Stimulated activated CD4-positive, alpha-beta T cell treated with anti-CD3 and anti-CD28 coated beads, TNF-alpha, amount 100 ng/mL, for 4 hours (primary cell): ENCODE results near the gene EPHB1.

ENCODE experiments used
- DNase-seq, 3 experiments: peaks; one replicate each; pipeline ENCODE4 v3.0.0-alpha.2; 2020; ENCODE audit warnings: low read depth in 3 of 3

EPHB1 gene

DNA sequence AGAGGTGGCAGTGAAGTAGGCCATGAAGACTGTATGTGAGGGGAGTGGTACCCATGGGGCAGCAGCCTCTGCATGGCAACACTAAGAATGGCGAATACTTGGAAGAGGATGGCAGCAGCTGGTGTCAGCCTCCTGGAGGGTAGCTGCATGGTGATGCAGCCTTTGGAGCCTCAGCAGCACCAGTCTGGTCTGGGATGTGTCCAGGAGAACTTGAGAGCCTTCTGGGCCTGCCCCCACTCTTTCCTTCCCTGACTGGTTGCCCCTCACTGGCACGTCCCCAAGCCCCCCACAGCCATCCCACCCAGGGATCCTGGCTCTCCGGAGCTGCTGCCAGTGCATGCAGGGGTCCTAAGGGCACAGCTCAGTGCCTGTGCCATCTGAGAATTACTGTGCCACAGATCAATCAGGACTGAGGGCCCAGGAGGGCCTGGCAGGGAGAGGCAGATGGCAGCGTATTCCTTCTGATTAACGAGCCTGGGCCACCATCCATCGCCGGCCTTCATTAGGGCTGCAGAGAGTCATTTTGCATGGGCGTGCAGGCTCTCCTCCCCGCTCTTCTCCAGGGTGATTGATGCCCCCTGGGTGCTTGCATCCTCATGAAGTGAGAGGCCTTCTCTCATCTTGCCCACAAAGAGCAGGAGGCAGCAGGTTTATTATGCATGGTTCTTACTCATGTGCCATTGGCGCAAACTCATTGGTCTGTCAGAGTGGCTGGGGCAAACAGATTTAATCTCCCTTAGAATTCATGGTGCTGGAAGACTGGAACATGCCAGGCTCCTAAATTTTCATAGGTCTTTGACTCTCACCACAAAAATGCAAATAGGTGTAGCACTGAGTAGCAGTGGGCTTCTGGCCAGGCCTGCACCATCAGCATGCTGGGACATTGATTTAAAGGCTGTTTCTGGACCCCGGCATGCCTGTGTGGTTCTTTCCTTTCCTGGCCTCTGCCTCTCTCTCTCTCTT, 116.8 kb downstream of the EPHB1 start:
- no peak for DNase-seq

DNA sequence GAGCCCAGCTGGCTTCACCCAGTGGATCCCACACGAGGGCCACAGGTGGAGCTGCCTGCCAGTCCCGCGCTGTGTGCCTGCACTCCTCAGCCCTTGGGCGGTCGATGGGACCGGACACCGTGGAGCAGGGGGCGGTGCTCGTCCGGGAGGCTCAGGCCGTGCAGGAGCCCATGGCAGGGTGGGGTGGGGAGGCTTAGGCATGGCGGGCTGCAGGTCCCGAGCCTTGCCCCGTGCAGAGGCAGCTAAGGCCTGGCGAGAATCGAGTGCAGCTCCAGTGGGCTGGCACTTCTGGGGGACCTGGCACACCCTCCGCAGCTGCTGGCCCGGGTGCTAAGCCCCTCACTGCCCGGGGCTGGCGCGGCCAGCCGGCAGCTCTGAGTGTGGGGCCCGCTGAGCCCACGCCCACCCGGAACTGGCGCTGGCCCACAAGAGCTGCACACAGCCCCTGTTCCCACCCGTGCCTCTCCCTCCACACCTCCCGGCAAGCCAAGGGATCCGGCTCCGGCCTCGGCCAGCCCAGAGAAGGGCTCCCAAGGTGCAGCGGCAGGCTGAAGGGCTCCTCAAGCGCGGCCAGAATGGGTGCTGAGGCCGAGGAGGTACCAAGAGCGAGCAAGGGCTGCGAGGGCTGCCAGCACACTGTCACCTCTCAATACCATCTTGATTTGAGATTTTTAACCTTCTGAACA, 121.4 kb downstream of the EPHB1 start:
- DNase-seq: no peak

DNA sequence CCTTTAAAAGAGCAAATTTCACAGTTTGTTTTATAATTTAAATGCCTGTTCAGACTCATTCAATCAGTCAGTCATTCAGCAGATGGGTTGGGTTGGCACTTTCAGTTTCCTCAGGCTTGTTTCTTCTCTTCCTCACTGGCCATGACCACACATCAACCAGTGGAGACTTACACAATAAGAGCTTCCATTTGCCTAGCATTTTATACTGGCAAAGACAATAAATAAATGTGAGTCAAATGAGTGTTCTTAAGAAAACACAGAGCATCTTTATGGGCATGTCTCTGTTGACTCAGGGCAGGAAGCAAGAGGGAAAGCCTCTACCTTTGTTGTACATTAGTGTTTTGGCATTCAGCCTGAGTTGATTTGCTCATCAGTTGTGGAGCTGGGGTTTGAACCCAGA, 122.6 kb downstream of the EPHB1 start:
- DNase-seq: no peak

DNA sequence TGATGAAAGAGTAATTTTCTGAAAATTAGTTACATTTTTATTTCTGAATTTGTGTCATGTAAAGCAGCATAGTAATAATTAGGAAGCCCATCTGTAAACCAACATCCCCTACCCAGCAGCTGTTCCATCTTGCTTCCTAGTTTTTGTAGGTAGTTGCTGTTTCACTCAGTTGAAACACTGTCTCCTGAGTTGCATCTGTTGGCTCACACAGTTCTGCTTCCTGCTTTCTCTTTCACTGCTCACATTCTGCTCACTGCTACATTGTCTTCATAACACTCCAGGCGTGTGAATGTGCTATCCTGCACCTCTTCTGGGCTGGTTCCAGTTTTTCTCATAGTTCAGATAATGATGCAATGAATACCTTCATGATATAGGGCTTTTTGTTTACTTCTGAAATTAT, 123.4 kb downstream of the EPHB1 start:
- DNase-seq: no peak

DNA sequence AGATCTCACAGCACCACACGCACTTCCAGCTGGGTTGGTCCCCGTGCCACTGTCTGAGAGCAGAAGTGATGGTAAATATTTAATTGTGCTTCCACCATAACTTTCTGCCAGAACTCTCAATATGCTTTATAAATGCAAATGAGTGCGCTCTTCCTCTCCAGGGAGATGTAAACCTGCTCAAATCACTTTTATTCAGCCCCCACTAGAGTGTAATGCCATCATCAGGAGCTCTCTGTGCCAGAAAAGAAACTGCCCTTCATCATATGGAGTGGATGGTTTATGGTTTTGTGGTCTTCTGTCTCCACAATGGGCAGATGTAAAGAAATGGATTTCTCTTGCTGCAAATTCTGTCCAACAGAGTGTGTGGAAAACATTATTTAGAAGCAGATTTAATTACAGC, 127.0 kb downstream of the EPHB1 start:
- DNase-seq: no peak

DNA sequence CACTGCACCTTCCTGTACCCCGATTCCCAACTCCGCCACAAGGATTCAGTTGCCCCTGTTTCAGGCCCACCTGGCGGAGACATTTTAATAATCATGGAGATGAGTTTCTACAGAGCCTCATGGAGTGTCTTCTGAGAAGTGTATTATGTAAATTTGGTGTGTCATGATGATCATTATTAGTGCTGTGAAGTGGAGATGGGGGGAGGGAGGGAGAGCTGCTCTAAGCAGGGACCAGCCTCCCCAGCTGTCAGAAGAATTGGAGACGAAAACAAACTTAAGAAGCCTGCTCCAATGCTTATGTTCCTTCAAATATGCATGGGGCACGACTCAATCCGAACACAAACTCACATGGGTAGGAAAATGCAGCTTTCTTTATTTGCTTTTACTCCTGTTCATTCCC, 127.8 kb downstream of the EPHB1 start:
- DNase-seq: no peak

DNA sequence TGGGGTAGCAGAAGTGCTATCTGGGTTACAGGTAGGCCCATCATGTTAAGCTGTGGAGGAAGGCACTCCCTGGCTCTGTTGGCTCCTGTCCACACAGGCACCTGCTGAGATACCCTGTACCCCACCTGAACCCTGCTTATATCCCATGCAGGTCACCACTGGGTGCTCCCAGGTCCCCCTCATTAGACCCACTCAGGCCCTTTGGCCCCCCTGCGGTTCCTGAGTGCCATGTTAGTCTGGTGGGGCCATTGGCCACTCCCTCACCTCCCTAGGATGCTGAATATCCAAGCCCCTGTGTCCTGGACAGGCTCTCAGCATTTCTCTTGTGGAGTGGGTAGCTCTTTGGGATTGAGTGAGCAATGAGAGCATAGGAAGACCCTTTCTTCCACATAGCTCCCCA, 128.2 kb downstream of the EPHB1 start:
- no peak for DNase-seq

DNA sequence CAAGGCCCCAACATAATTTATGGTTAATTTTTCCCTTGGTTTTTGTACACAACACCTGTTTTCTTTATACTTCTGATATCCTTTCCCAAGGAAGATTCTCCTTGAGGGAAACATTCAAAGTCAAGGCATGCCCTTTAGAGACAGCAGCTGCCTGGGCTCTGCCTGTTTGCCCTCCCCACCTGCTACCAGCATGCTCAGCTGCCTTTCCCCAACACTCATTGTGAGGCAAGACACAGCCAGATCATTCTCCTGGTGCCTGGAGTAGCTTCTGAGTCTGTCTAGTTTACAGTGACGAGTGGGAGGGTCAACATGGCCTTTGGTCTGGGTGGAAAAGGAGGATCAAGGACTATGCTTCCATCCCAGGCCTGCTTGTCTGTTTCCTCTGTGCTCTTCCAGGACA, 132.5 kb downstream of the EPHB1 start:
- no peak for DNase-seq

DNA sequence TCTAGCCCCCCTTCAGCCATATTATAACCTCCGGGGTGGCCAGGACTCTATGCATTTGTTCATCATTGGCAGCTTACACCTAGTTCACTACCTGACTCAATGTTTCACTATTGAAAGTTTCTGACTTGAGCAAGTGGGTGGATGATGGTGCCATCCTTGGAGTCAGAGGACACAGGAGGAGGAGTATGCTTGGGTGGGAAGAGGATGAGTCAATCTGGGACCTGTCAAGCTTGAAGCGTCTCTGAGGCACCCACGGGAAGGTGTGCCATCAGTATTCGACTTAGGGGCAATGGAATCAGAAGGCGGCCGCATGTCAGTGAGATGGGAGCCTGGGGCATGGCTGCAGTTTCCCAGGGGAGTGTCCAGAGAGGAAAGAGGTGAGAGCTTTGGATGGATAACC, 133.3 kb downstream of the EPHB1 start:
- no peak for DNase-seq

DNA sequence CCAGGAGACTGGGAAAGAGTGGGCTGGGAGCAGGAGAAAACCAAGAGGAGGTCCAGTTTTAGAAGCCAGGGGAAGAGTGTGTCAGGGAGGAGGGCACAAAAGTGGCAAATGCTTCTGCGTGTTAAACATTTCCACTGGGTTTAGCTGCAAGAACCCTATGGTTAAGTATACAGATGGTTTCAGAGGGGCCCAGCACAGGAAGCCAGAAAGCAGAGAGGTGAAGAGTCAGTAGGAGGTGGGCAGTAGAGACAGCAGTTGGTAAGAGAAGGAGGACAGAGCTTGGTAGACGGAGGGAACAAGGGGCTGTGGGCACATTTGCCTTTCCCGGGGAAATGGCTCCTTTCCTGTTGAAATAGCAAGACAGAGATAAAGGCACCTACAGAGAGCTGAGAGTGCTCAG, 133.8 kb downstream of the EPHB1 start:
- no peak for DNase-seq

DNA sequence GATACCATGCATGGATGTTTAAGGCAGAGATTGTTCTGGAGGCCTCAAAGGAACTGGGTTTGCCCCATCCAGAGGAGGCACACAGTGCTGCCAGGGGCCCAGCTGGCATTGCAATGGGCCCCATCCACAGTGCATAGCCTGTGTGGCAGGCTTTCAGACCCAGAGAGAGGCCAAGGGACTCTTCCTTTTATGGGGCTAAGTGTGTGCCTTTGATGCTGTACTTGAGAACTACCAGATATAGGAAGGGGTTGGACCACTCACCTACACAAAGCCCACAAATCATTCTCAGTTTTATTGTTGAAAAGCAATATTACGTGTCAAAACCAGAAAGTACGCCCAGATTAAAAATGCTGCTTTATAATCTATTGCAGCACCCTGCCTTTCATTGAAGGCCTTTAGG, 134.9 kb downstream of the EPHB1 start:
- DNase-seq: no peak

DNA sequence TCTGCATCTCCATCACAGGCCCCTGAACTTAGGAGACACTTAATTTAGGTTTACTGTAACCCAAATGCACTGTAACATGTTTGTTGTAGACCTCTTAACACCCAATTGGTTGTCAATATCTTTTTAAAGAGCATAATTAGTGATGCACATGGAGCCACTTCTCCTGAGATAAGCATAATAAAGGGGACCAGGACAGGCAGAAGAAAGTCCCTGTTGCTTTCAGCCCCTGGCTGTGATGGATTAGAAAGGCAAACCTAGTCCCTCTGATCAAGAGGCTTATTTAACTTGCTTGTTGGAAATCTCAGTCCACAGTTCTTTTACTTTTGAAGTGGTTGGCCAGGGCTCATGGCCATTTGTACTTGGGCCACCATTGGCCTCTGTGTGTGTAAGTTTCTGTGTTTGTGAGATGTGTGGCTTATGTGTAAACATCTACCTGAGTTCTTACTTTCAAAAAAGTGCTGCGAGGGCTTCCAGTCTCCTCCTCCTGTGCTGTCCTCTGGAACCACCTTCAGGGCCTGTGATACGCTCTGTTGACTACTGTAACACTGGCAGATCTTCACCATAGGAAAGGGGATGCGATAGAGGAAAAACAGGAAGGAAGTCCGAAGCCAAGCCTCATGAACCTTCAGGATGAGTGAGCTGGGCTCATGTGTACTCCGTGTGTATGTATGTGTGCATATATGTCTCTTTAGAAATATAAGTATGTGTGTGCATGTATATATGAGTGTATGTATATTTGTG, 136.2 kb downstream of the EPHB1 start:
- DNase-seq: no peak

DNA sequence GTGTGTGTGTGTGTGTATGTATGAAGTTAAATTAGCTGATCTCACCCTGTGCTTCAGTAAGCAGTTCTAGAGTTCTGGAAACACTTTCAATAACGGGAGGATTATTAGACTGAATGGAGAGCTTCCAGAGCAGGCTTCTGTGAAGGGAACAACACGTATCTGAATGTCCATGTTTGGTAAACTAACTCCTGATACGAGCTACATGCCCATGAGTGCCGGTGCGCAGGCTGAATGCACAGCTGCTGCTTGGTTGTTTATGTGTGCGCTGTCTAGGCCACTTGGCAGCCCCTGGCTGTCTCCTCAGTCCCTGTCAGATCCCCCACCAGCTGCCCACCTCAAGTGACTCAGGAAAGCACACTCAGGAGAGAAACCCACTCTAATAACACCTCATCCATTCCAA, 137.0 kb downstream of the EPHB1 start:
- no peak for DNase-seq

DNA sequence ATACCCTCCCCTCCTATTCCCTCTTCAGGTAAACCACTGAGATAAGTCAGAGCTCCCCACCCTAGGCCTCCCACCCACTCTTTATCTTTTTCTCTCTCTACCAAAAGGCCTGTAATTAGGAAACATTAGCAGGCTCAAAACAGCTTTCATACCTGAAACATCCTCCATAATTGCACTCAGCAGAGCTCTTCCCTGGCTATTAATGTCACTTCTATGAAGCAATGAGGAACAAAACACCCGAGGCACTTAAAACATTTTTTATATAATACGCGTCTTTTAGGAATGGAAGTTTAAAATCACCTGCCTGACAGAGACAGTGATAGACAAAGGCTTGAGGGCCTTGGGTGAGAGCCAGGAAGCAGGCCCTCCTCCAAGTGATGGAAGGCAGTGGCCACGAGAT, 138.9 kb downstream of the EPHB1 start:
- no peak for DNase-seq

DNA sequence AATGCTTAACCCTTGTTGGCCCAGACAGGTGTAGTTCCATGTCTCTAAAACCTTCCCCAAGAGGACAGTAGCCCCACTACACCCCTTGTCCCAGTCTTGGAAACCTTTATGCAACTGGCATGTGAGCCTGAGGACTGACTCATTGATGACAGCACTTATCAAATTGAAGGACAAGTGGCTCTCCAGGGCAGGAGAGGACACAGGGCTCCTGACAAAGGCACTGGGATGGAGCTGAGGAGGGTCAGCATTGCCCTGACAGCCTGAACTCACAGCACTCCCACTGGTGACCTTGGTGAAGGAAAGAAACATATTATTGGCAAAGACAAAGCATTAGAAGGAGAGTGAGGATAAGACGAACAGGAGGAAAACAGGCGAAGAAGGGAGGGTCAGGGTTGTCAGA, 139.9 kb downstream of the EPHB1 start:
- no peak for DNase-seq

DNA sequence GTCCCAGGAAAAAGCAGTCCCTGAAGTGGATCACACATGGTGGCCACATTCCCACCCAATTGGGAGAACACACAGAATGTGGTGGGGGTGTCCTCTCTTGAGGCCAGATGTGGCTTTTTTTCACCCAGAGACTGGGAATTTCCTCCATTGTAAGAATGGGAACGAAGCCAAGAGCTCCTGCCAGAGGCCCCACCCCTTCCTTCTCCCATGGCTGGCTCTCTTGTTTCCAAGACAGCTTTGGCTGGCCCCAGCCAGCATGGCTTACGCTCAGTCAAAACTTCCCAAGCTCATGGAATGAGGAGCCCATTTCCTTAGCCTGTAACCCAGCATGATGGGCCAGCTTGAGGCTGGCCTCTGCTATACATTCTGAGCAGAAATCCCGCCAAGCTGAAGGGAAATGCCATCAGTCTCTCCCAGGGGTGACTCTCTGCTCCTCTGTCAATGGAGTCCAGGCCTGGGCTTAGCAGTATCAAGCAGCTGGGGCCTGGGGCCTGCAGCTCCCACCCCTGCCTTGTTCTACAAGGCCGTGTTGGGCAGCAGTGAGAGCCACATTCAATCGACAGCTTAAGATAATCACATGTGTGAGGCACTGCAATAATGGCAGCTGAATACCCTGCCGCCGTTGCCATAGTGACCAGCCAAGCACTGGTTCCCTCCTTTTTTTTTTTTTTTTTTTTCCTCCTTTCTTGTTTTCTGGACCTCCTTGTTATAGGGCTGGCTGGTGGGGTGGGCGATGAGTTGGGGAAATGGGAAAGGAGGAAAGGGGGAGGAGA, 142.4 kb downstream of the EPHB1 start:
- no peak for DNase-seq

DNA sequence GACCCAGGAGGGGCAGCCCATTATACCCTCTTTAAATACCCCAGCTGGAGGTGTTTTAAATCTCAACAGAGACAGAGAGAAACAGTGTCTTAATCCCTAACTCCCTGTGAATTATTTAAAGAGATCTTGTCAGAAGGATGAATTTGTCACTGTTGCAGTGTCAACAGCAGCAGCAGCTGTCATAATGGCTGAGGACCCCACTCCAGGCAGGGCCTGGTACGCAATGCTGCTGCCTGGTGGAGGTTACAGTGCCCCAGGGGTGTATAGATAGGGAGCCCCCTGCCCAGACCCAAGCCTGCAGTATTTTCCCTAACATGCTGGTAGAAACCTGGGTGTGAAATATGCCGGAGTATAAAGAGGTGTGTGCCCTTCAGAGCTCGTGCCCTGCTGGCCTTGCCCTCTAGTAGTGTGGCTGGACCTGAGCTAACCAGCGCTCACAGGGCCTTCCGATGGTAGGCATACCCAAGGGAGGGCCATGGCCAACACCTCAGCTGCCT, 143.0 kb downstream of the EPHB1 start:
- no peak for DNase-seq

DNA sequence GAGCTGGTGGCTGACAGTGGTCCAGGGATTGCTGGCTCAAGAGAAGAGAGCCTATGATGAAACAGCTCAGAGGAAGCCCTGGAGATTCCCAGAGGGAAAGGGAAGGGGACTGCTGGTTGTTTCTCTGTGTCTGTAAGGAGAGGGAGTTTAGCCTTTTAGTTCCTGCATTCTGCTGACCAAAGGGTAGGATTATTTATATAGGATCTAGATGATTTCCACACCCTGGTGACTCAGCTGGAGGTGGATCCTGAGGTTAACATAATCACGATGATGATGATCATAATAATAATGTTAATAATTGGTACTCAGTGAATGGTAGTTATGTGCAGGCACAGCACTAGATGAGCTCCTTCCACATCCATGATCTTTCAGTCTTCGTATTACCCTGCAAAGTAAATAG, 144.9 kb downstream of the EPHB1 start:
- DNase-seq: no peak

DNA sequence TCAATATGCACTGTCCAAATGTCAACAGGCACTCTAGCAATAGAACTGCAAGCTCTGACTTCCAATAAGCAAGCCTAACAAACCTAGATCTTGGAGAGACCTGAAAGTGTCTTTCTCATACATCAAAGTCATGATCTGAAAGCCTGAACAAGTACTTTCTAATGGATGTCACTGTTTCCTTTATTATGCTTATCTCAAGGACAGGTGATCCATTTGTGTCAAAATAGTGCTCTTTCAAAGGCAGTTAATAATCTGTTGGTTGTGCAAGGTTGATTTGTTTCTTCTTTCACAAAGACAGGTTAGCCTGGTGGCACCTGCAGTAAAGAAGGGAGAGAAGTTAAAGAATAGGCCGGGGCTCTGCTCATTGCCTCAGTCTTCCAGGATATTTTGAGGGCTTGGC, 146.8 kb downstream of the EPHB1 start:
- no peak for DNase-seq

DNA sequence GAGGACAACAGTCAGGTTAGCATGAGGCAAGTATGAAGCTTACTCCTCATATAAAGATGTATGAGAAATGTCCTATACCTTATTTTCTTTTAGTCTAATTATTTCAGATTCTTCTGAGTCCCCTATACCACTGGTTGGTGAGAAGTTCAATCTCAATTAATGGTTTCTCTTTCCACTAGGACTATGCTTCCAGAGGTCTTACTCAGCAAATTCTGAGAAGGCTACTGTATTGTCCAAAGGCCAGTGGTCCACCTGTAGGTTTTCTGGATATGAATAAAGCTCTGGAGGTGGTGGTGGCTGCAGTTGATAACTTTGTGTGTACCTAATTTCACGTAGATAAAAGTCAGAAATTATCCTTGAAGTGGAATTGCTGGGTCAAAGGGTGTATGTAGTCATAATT, 149.4 kb downstream of the EPHB1 start:
- DNase-seq: no peak

DNA sequence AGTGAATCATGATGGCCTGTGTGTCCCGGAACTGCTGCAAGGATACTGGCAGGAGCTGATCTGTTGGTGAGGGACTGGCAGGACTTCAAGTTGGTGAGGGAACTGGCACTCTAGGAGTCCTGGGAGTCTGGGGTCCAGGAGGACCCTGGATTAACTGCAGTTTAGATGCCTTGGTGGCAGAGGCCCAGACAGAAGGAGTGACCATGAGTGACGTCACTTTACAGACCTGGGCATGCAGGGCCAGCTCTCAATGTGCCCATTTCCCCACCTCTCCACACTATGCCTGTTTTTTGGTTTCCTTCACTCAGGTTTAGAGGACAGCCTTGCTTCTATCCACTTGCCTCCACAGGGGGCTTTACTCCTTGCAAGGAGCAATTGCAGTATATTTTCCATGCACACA, 154.1 kb downstream of the EPHB1 start:
- no peak for DNase-seq

DNA sequence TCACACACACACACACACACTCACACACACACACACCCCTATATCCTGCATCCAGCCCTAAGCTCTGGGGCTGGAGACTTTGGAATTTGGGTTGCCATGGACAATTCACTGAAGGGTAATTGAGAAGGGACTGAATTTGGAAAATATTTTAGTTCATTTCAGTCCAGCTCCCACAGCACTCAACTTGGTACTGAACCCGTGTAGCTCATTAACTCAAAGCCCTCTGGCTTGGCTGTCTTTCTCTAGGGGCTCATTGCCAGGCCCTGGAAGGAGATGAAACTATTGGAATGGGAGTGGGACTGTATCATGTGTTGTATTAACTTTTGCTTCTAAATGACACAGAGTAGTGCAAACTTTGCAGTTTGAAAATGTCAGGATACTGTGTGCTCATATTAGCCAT, 157.3 kb downstream of the EPHB1 start:
- DNase-seq: no peak
